K562 (cell line): ENCODE data around the gene ADAP1. TPM values are rescaled to one million over a fixed set of nuclear protein-coding genes. Genes with fewer than 3 reads are reported as not detected.

Source experiments
- ATF1 ChIP-seq, 2 experiments: fragments of 450-650 bp in 1 of 2; IDR thresholded peaks; 2 replicates each; pipeline ENCODE4 v1.6.1; 2016; ENCODE audit warnings: missing compliant biosample characterization in 1 of 2, missing genetic modification characterization in 1 of 2
- E2F8 ChIP-seq: fragments of 450-650 bp; IDR thresholded peaks from 2 replicates; pipeline ENCODE4 v1.7.1; 2018; ENCODE audit warnings: mild to moderate bottlenecking, low read depth; ENCODE audit not compliant: partially characterized antibody
- FOXM1 ChIP-seq, 2 experiments: fragments of 450-650 bp in 1 of 2; sonication (generic) in 1 of 2; formaldehyde crosslinking in 1 of 2; IDR thresholded peaks; 2 replicates each; pipeline versions ENCODE4 v1.6.1 to v1.9.0; 2017 to 2022; ENCODE audit warnings: low read depth in 2 of 2, mild to moderate bottlenecking in 2 of 2, missing genetic modification reagents in 1 of 2, moderate library complexity in 1 of 2
- FOXP4 ChIP-seq: sonication (generic); formaldehyde crosslinking; IDR thresholded peaks from 2 replicates; pipeline ENCODE4 v1.8.0; 2022; ENCODE audit warnings: mild to moderate bottlenecking, missing genetic modification reagents, borderline replicate concordance
- HDAC3 ChIP-seq: fragments of 450-650 bp; IDR thresholded peaks from 2 replicates; pipeline ENCODE4 v1.6.1; 2018; ENCODE audit warnings: borderline replicate concordance, mild to moderate bottlenecking, moderate library complexity; ENCODE audit not compliant: partially characterized antibody
- KLF16 ChIP-seq: IDR thresholded peaks from 2 replicates; pipeline ENCODE4 v1.6.1; 2016; ENCODE audit warnings: antibody characterized with exemption
- L3MBTL2 ChIP-seq: fragments of 450-650 bp; IDR thresholded peaks from 2 replicates; pipeline ENCODE4 v1.6.1; 2016; ENCODE audit warnings: mild to moderate bottlenecking, moderate library complexity
- MAZ ChIP-seq, 2 experiments: fragments of 450-650 bp in 1 of 2; sonication (generic) in 1 of 2; formaldehyde crosslinking; IDR thresholded peaks in 1 of 2; conservative IDR thresholded peaks in 1 of 2; 2 replicates each; pipeline versions ENCODE4 v1.4.0 to v1.5.0; 2020; ENCODE audit warnings: mild to moderate bottlenecking in 1 of 2, missing genetic modification reagents in 1 of 2
- MIER1 ChIP-seq: fragments of 450-650 bp; IDR thresholded peaks from 2 replicates; pipeline ENCODE4 v1.6.1; 2016; ENCODE audit warnings: antibody characterized with exemption, mild to moderate bottlenecking, low read depth
- PRMT5 ChIP-seq: sonication (generic); formaldehyde crosslinking; IDR thresholded peaks from 2 replicates; pipeline ENCODE4 v1.5.0; 2020; ENCODE audit warnings: missing genetic modification reagents
- RBBP5 ChIP-seq: fragments of 200-600 bp; sonication (generic); IDR thresholded peaks from 2 replicates; pipeline ENCODE4 v1.6.1; 2012; ENCODE audit warnings: borderline replicate concordance, mild to moderate bottlenecking, low read length, control low read depth, inconsistent platforms; ENCODE audit not compliant: insufficient read depth, poor library complexity, severe bottlenecking
- SMARCB1 ChIP-seq: IDR thresholded peaks from 2 replicates; pipeline ENCODE4 v1.6.1; 2011; ENCODE audit warnings: improper control_type of control experiment, low read depth; ENCODE audit not compliant: insufficient read length
- THRB ChIP-seq: fragments of 450-650 bp; formaldehyde crosslinking; conservative IDR thresholded peaks from 2 replicates; pipeline ENCODE4 v1.4.0; 2022; ENCODE audit warnings: mild to moderate bottlenecking, missing genetic modification characterization
- ZNF143 ChIP-seq: sonication (generic); formaldehyde crosslinking; IDR thresholded peaks from 2 replicates; pipeline ENCODE4 v1.9.0; 2022; ENCODE audit warnings: mild to moderate bottlenecking, missing genetic modification reagents
- ZNF212 ChIP-seq: fragments of 450-650 bp; formaldehyde crosslinking; IDR thresholded peaks from 2 replicates; pipeline ENCODE4 v1.4.0; 2020; ENCODE audit warnings: mild to moderate bottlenecking
- ZNF780A ChIP-seq: fragments of 250-450 bp; sonication (Bioruptor Pico); IDR thresholded peaks from 2 replicates; pipeline ENCODE4 v1.5.0; 2021; ENCODE audit warnings: mild to moderate bottlenecking
- polyA plus RNA-seq, 8 experiments: library from polyadenylated mRNA; depleted of rRNA in 4 of 8; stranded (reverse) in 5 of 8; unstranded in 3 of 8; fragments of >200 nt; fragmentation: Nextera tagmentation in 2 of 8; fragmentation: Illumina TruSeq in 1 of 8; extraction: Ambion mirVana in 2 of 8; extraction: Trizol in 1 of 8; gene quantifications; 2 replicates each; pipeline versions ENCODE4 v1.2.1 to v1.2.3, GENCODE V29; 2011 to 2014; ENCODE audit warnings: inconsistent platforms in 1 of 8, missing spikeins in 1 of 8
- total RNA-seq, 7 experiments: library from RNA; depleted of rRNA in 6 of 7; stranded (reverse); fragments of >200 nt in 6 of 7; fragmentation: Illumina TruSeq in 2 of 7; extraction: Trizol in 2 of 7; gene quantifications; 2 replicates each; pipeline versions ENCODE4 v1.2.1 to v1.2.3, GENCODE V29; 2011 to 2021; ENCODE audit warnings: low replicate concordance in 1 of 7

The ADAP1 gene
- total and polyA plus RNA-seq, 9 of the 15 experiments (the other 6 are each of a cell fraction or from before 2014, with no cell fraction given): 0.27 to 1.4 (median 0.52) TPM; not detected in 3

GRCh38 chr7:898855-899681 lies 55.4 kb downstream of the ADAP1 start (continued):
- no peak for TF ChIP-seq FOXM1 (IDR thresholded peaks at IDR 0.05; ENCODE audit: low read depth)
- TF ChIP-seq FOXM1 (CRISPR knock-in tag; IDR thresholded peaks at IDR 0.05; ENCODE audit: low read depth): no peak
- no peak for TF ChIP-seq ZNF212
- no peak for TF ChIP-seq MIER1
- TF ChIP-seq ZNF780A (CRISPR knock-in tag): no peak
- 0 out of 2 replicates have a peak, but pooled peaks have one; percentile 45 for TF ChIP-seq FOXP4 (CRISPR knock-in tag)
- TF ChIP-seq THRB: no peak
- no peak for TF ChIP-seq KLF16
- TF ChIP-seq MAZ (CRISPR knock-in tag; conservative IDR thresholded peaks at IDR 0.05 in 1 of 2, IDR thresholded peaks at IDR 0.05 in 1 of 2): no peak
- no peak for TF ChIP-seq E2F8
- no peak for TF ChIP-seq ATF1 (CRISPR knock-in tag; IDR thresholded peaks at IDR 0.05)
- no peak for TF ChIP-seq ATF1 (tag; IDR thresholded peaks at IDR 0.05)
- TF ChIP-seq RBBP5: no peak
- no peak for TF ChIP-seq PRMT5 (CRISPR knock-in tag)
- TF ChIP-seq SMARCB1: no peak
- no peak for TF ChIP-seq HDAC3
- no peak for TF ChIP-seq ZNF143 (CRISPR knock-in tag)
- no peak for TF ChIP-seq L3MBTL2
